ENCODE data around the gene GOLGA1. TPM values are rescaled to one million over a fixed set of nuclear protein-coding genes. Genes with fewer than 3 reads are reported as not detected.

GOLGA1 gene
- polyA plus RNA-seq, 3 donors: 3.1 to 15.7 (median 8.0) TPM

- Histone ChIP-seq H3K27ac (ENCODE audit: low read depth in 1 of 2, low read length in 2 of 2) (peak overlapping the region in 1 of 2 donors; percentile 56), H3K4me3 (replicated peaks in 1 of 3; ENCODE audit: low read depth in 2 of 3, low read length in 3 of 3) (no peak overlapping the region), H3K9me3 (replicated peaks in 1 of 2; ENCODE audit: control insufficient read depth in 1 of 2, insufficient read depth in 1 of 2, low read length in 2 of 2) (no peaks in the 10 kb centered on the region), H4K20me1 (ENCODE audit: insufficient read depth, low read length) (no peaks in the 10 kb centered on the region), H2AFZ (ENCODE audit: insufficient read depth, low read depth, low read length, poor library complexity, severe bottlenecking) (no peak overlapping the region), H3K27me3 (ENCODE audit: control insufficient read depth in 2 of 2, insufficient read depth in 2 of 2, low read length in 2 of 2) (no peaks in the 10 kb centered on the region), H3K36me3 (replicated peaks in 1 of 2; ENCODE audit: control insufficient read depth in 1 of 2, insufficient read depth in 2 of 2, low read length in 2 of 2) (peaks cover 46 to 68% of the 10 kb centered on the region in 2 donors), H3K4me1 (ENCODE audit: control insufficient read depth in 1 of 2, insufficient read depth in 2 of 2, low read length in 2 of 2) (peaks cover 17 to 25% of the 10 kb centered on the region in 2 donors), H3K79me2 (ENCODE audit: insufficient read depth, low read length) (peaks cover 15% of the 10 kb centered on the region), H3K9ac (ENCODE audit: insufficient read depth, low read length, poor library complexity, severe bottlenecking) (no peak overlapping the region), H3K4me2 (replicated peaks; ENCODE audit: extremely low read depth, low read length, poor library complexity, severe bottlenecking) (no peak overlapping the region)
- peak in 1 of 3 donors; percentile 4 for DNase-seq
- no peaks in the 10 kb centered on the region for H3K27me3 Mint-ChIP-seq (ENCODE audit: low read depth in 3 of 3)
- no peaks in the 10 kb centered on the region for H3K9me3 Mint-ChIP-seq
- H3K4me1 Mint-ChIP-seq: peaks cover 36% of the 10 kb centered on the region
- TF ChIP-seq CTCF (IDR thresholded peaks at IDR 0.05): no peak
- H3K36me3 Mint-ChIP-seq: peaks cover 45 to 57% of the 10 kb centered on the region in 2 donors
- no peak overlapping the region for H3K4me3 Mint-ChIP-seq
- peak overlapping the region; percentile 8 to 72 (median 47) for H3K27ac Mint-ChIP-seq
- intact Hi-C loops (cut with micrococcal nuclease): no loop called here
Observed at GRCh38 chr9:124934290-124934689, 6.6 kb downstream of the GOLGA1 start.

GRCh38 chr9:124932333-124932732 lies 8.6 kb downstream of the GOLGA1 start:
- peaks cover 65 to 72% of the 10 kb centered on the region in 2 donors for H3K36me3 ChIP-seq (replicated peaks in 1 of 2; ENCODE audit: control insufficient read depth in 1 of 2, insufficient read depth in 2 of 2, low read length in 2 of 2)
- no peak overlapping the region for H3K4me2 ChIP-seq (replicated peaks; ENCODE audit: extremely low read depth, low read length, poor library complexity, severe bottlenecking)
- WGBS (ENCODE audit: insufficient coverage): no CpG with 5 or more reads among the region's 1 CpG
- peaks cover 17 to 25% of the 10 kb centered on the region in 2 donors for H3K4me1 ChIP-seq (ENCODE audit: control insufficient read depth in 1 of 2, insufficient read depth in 2 of 2, low read length in 2 of 2)
- H3K4me3 Mint-ChIP-seq: no peak overlapping the region
- H3K9me3 Mint-ChIP-seq: no peaks in the 10 kb centered on the region
- no peaks in the 10 kb centered on the region for H3K27me3 Mint-ChIP-seq (ENCODE audit: low read depth in 3 of 3)
- H3K9ac ChIP-seq (ENCODE audit: insufficient read depth, low read length, poor library complexity, severe bottlenecking): no peak overlapping the region
- peak overlapping the region in 5 of 7 donors; percentile 53 to 81 (median 69) for H3K27ac Mint-ChIP-seq
- H3K9me3 ChIP-seq (replicated peaks in 1 of 2; ENCODE audit: control insufficient read depth in 1 of 2, insufficient read depth in 1 of 2, low read length in 2 of 2): no peaks in the 10 kb centered on the region
- intact Hi-C loops (cut with micrococcal nuclease): no loop called here
- peak overlapping the region; percentile 1 for H2AFZ ChIP-seq (ENCODE audit: insufficient read depth, low read depth, low read length, poor library complexity, severe bottlenecking)
- TF ChIP-seq CTCF (IDR thresholded peaks at IDR 0.05): no peak
- H3K4me3 ChIP-seq (replicated peaks in 1 of 3; ENCODE audit: low read depth in 2 of 3, low read length in 3 of 3): no peak overlapping the region
- DNase-seq: peak in 2 of 3 donors; percentile 20 to 34
- H3K27me3 ChIP-seq (ENCODE audit: control insufficient read depth in 2 of 2, insufficient read depth in 2 of 2, low read length in 2 of 2): no peaks in the 10 kb centered on the region
- H3K36me3 Mint-ChIP-seq: peaks cover 56 to 64% of the 10 kb centered on the region in 2 donors
- no peaks in the 10 kb centered on the region for H4K20me1 ChIP-seq (ENCODE audit: insufficient read depth, low read length)
- H3K27ac ChIP-seq (ENCODE audit: low read depth in 1 of 2, low read length in 2 of 2): peak overlapping the region in 1 of 2 donors; percentile 71
- H3K79me2 ChIP-seq (ENCODE audit: insufficient read depth, low read length): peaks cover 4% of the 10 kb centered on the region
- peaks cover 26% of the 10 kb centered on the region for H3K4me1 Mint-ChIP-seq
